HepG2 (cell line): ENCODE measurements around the gene NOSIP. TPM values are rescaled to one million over a fixed set of nuclear protein-coding genes. Genes with fewer than 3 reads are reported as not detected.

Source experiments
- ATAC-seq: fragments of 200-7000 bp; cut with Tn5 transposase; 3 replicates; pipeline ENCODE4 v1.9.1; 2020; ENCODE audit warnings: mild to moderate bottlenecking, moderate library complexity
- BruUV-seq: library from RNA; stranded (reverse); fragments of 400-500 nt; replicated peaks from 2 replicates; lab custom pipeline; 2021; lab: Mats Ljungman, UMichigan
- CTCF ChIA-PET: fragments of 300-600 bp; formaldehyde crosslinking; extraction: SDS; loops from one replicate; lab custom pipeline; 2021; ENCODE audit warnings: low total read pairs, inconsistent platforms, low intra/inter-chr PET ratio; lab: Yijun Ruan, JAX
- POLR2A ChIA-PET: fragments of 350-600 bp; sonication (Branson Sonifier 250); formaldehyde crosslinking; loops from one replicate; lab custom pipeline; 2020; ENCODE audit warnings: antibody characterized with exemption, inconsistent platforms; lab: Yijun Ruan, JAX
- DNase-seq: peaks from one replicate; pipeline ENCODE4 v3.0.0-alpha.2; 2015; ENCODE audit warnings: low spot score
- FAIRE-seq: peaks from 3 replicates; lab custom pipeline; 2011; peaks lifted over from hg19 to GRCh38; lab: Jason Lieb, UNC
- H2AFZ ChIP-seq: one replicate; pipeline ENCODE4 v1.6.1; 2011; ENCODE audit warnings: low read length, inconsistent platforms
- H3K27ac ChIP-seq: fragments of 300-600 bp; 3 replicates; pipeline ENCODE4 v1.8.0; 2011; ENCODE audit warnings: mixed run types, mild to moderate bottlenecking, mixed read lengths, low read length, inconsistent platforms; ENCODE audit not compliant: insufficient read depth; ENCODE audit errors: extremely low read length
- H3K27me3 ChIP-seq, 2 experiments: fragments of 200-600 bp in 1 of 2; 2 replicates in 1 of 2; 3 replicates in 1 of 2; pipeline versions ENCODE4 v1.6.0 to v1.8.0; 2011; ENCODE audit warnings: low read length in 2 of 2, mild to moderate bottlenecking in 2 of 2, moderate library complexity in 2 of 2, inconsistent platforms in 1 of 2; ENCODE audit not compliant: insufficient read depth in 2 of 2, control insufficient read depth in 1 of 2
- H3K36me3 ChIP-seq, 2 experiments: fragments of 200-600 bp in 1 of 2; replicated peaks in 1 of 2; 2 replicates in 1 of 2; 3 replicates in 1 of 2; pipeline versions ENCODE4 v1.5.1 to v1.8.0; 2011; ENCODE audit warnings: low read length in 2 of 2, inconsistent platforms in 1 of 2; ENCODE audit not compliant: insufficient read depth in 2 of 2, control insufficient read depth in 1 of 2
- H3K4me1 ChIP-seq: 2 replicates; pipeline ENCODE4 v1.5.1; 2012; ENCODE audit warnings: low read length, inconsistent platforms; ENCODE audit not compliant: insufficient read depth
- H3K4me2 ChIP-seq: 2 replicates; pipeline ENCODE4 v1.6.0; 2011; ENCODE audit warnings: low read depth, low read length, inconsistent platforms
- H3K4me3 ChIP-seq, 3 experiments: fragments of 200-600 bp in 1 of 3; sonication (generic), shearing (Covaris generic) in 1 of 3; replicated peaks in 1 of 3; 2 replicates each; pipeline ENCODE4 v1.5.1; 2011 to 2016; ENCODE audit warnings: low read length in 3 of 3, inconsistent platforms in 2 of 3, low read depth in 2 of 3, mild to moderate bottlenecking in 2 of 3, control low read depth in 1 of 3, mixed read lengths in 1 of 3; ENCODE audit not compliant: insufficient read depth in 1 of 3
- H3K79me2 ChIP-seq: one replicate; pipeline ENCODE4 v1.6.1; 2011; ENCODE audit warnings: low read length, inconsistent platforms; ENCODE audit not compliant: insufficient read depth
- H3K9ac ChIP-seq: 2 replicates; pipeline ENCODE4 v1.6.0; 2011; ENCODE audit warnings: mild to moderate bottlenecking, low read depth, low read length, inconsistent platforms; ENCODE audit not compliant: insufficient read depth
- H3K9me3 ChIP-seq: 2 replicates; pipeline ENCODE4 v1.5.1; 2012; ENCODE audit warnings: mild to moderate bottlenecking, low read length
- H4K20me1 ChIP-seq: 2 replicates; pipeline ENCODE4 v1.6.0; 2011; ENCODE audit warnings: inconsistent platforms, mild to moderate bottlenecking, low read length, moderate library complexity; ENCODE audit not compliant: insufficient read depth
- HIVEP1 ChIP-seq: sonication (generic); formaldehyde crosslinking; IDR thresholded peaks from 2 replicates; pipeline ENCODE4 v1.4.0; 2020; ENCODE audit warnings: mild to moderate bottlenecking, missing genetic modification reagents
- KDM4B ChIP-seq: sonication (generic); formaldehyde crosslinking; IDR thresholded peaks from 2 replicates; pipeline ENCODE4 v1.4.0; 2020; ENCODE audit warnings: missing genetic modification reagents
- MAF1 ChIP-seq: sonication (generic); formaldehyde crosslinking; IDR thresholded peaks from 2 replicates; pipeline ENCODE4 v1.5.0; 2020; ENCODE audit warnings: missing genetic modification reagents, borderline replicate concordance
- ONECUT2 ChIP-seq: sonication (generic); formaldehyde crosslinking; IDR thresholded peaks from 2 replicates; pipeline ENCODE4 v1.4.0; 2020; ENCODE audit warnings: missing genetic modification reagents
- SALL2 ChIP-seq: sonication (generic); formaldehyde crosslinking; IDR thresholded peaks from 2 replicates; pipeline ENCODE4 v1.8.1; 2023; ENCODE audit warnings: mild to moderate bottlenecking, missing genetic modification reagents, inconsistent platforms
- ZKSCAN8 ChIP-seq: IDR thresholded peaks from 2 replicates; pipeline ENCODE4 v1.6.1; 2016; ENCODE audit warnings: borderline replicate concordance, missing genetic modification reagents, missing compliant biosample characterization
- ZNF136 ChIP-seq: sonication (generic); formaldehyde crosslinking; IDR thresholded peaks from 2 replicates; pipeline ENCODE4 v1.8.1; 2022; ENCODE audit warnings: low read depth, mild to moderate bottlenecking, moderate library complexity, missing genetic modification reagents
- ZNF235 ChIP-seq: sonication (generic); formaldehyde crosslinking; IDR thresholded peaks from 2 replicates; pipeline ENCODE4 v1.8.1; 2023; ENCODE audit warnings: mild to moderate bottlenecking, missing genetic modification reagents, borderline replicate concordance
- ZNF75D ChIP-seq: sonication (generic); formaldehyde crosslinking; IDR thresholded peaks from 2 replicates; pipeline ENCODE4 v1.8.1; 2023; ENCODE audit warnings: missing genetic modification reagents, mild to moderate bottlenecking, borderline replicate concordance
- WGBS: methylation state at CpG from one replicate; pipeline ENCODE4 v1.1.6; 2017; ENCODE audit warnings: low lambda C conversion rate; 5-methylcytosine and 5-hydroxymethylcytosine counted together
- in situ Hi-C: cut with HindIII; loops from 2 replicates; pipeline ENCODE4 v1.10.0; 2017; ENCODE audit warnings: low pct_unique_long_range_greater_than_20kb; ENCODE audit not compliant: extremely low pct_ligation_motif_present
- intact Hi-C: fragments of 100-400 bp; cut with micrococcal nuclease; formaldehyde crosslinking; loops from one replicate; pipeline ENCODE4 v1.10.0; 2022; ENCODE audit not compliant: unreplicated experiment
- polyA plus RNA-seq, 8 experiments: library from polyadenylated mRNA; depleted of rRNA in 3 of 8; stranded (reverse) in 7 of 8; unstranded in 1 of 8; fragments of >200 nt; fragmentation: Illumina TruSeq in 4 of 8; extraction: Trizol in 4 of 8; gene quantifications; 2 replicates each; pipeline versions ENCODE4 v1.2.1 to v1.2.3, GENCODE V29; 2011 to 2016; ENCODE audit warnings: low read depth in 4 of 8, missing spikeins in 1 of 8, mixed read lengths in 1 of 8; ENCODE audit not compliant: insufficient read depth in 1 of 8
- total RNA-seq, 5 experiments: library from RNA; depleted of rRNA; stranded (reverse); fragments of >200 nt; fragmentation: Illumina TruSeq; extraction: Trizol; gene quantifications; 2 replicates each; pipeline ENCODE4 v1.2.3, GENCODE V29; 2016; ENCODE audit warnings: low read depth in 1 of 5
- TF ChIP-seq, protein P1 (sequence below): sonication (generic); formaldehyde crosslinking; IDR thresholded peaks from 2 replicates; pipeline ENCODE4 v1.5.1; 2020; ENCODE audit warnings: mild to moderate bottlenecking, moderate library complexity, missing genetic modification reagents
- TF ChIP-seq, protein P2 (sequence below): sonication (generic); formaldehyde crosslinking; IDR thresholded peaks from 2 replicates; pipeline ENCODE4 v1.4.0; 2020; ENCODE audit warnings: missing genetic modification reagents, borderline replicate concordance
- TF ChIP-seq, protein P3 (sequence below): sonication (generic); formaldehyde crosslinking; IDR thresholded peaks from 2 replicates; pipeline ENCODE4 v1.4.0; 2020; ENCODE audit warnings: missing genetic modification reagents, borderline replicate concordance

NOSIP gene
- total and polyA plus RNA-seq, 2 of the 13 experiments (the other 11 are each of a cell fraction or from before 2014, with no cell fraction given): 54.3 to 78.0 TPM

DNA sequence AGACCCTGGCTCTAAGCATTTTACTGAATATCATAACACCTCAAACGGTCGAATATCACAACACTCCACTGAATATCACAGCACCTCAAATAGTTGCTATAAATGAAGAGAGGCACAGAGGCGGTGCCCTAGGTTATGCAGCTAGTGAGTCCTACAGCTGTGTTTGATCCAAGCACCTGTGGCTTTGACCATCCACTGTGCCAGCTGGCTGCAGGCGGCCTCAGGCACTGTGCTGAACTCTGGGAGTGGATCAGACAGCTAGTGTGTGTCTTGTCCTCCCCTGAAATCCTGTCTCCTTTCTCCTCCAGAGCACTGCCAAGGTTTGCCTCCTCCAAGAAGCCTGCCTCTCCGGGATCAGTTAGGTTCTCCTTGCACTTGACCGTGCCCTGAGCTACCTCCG is 7.3 kb downstream of the NOSIP start:
- TF ChIP-seq ZNF75D (CRISPR knock-in tag) (no peak), MAF1 (CRISPR knock-in tag) (no peak), ZKSCAN8 (no peak), ZNF235 (no peak), SALL2 (CRISPR knock-in tag) (no peak), HIVEP1 (CRISPR knock-in tag) (no peak), KDM4B (CRISPR knock-in tag) (no peak), ZNF136 (CRISPR knock-in tag) (no peak), ONECUT2 (no peak)
- TF ChIP-seq, protein P1, sequence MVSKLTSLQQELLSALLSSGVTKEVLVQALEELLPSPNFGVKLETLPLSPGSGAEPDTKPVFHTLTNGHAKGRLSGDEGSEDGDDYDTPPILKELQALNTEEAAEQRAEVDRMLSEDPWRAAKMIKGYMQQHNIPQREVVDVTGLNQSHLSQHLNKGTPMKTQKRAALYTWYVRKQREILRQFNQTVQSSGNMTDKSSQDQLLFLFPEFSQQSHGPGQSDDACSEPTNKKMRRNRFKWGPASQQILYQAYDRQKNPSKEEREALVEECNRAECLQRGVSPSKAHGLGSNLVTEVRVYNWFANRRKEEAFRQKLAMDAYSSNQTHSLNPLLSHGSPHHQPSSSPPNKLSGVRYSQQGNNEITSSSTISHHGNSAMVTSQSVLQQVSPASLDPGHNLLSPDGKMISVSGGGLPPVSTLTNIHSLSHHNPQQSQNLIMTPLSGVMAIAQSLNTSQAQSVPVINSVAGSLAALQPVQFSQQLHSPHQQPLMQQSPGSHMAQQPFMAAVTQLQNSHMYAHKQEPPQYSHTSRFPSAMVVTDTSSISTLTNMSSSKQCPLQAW (CRISPR knock-in tag): no peak
- TF ChIP-seq, protein P2, sequence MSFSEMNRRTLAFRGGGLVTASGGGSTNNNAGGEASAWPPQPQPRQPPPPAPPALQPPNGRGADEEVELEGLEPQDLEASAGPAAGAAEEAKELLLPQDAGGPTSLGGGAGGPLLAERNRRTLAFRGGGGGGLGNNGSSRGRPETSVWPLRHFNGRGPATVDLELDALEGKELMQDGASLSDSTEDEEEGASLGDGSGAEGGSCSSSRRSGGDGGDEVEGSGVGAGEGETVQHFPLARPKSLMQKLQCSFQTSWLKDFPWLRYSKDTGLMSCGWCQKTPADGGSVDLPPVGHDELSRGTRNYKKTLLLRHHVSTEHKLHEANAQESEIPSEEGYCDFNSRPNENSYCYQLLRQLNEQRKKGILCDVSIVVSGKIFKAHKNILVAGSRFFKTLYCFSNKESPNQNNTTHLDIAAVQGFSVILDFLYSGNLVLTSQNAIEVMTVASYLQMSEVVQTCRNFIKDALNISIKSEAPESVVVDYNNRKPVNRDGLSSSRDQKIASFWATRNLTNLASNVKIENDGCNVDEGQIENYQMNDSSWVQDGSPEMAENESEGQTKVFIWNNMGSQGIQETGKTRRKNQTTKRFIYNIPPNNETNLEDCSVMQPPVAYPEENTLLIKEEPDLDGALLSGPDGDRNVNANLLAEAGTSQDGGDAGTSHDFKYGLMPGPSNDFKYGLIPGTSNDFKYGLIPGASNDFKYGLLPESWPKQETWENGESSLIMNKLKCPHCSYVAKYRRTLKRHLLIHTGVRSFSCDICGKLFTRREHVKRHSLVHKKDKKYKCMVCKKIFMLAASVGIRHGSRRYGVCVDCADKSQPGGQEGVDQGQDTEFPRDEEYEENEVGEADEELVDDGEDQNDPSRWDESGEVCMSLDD (CRISPR knock-in tag): no peak
- TF ChIP-seq, protein P3, sequence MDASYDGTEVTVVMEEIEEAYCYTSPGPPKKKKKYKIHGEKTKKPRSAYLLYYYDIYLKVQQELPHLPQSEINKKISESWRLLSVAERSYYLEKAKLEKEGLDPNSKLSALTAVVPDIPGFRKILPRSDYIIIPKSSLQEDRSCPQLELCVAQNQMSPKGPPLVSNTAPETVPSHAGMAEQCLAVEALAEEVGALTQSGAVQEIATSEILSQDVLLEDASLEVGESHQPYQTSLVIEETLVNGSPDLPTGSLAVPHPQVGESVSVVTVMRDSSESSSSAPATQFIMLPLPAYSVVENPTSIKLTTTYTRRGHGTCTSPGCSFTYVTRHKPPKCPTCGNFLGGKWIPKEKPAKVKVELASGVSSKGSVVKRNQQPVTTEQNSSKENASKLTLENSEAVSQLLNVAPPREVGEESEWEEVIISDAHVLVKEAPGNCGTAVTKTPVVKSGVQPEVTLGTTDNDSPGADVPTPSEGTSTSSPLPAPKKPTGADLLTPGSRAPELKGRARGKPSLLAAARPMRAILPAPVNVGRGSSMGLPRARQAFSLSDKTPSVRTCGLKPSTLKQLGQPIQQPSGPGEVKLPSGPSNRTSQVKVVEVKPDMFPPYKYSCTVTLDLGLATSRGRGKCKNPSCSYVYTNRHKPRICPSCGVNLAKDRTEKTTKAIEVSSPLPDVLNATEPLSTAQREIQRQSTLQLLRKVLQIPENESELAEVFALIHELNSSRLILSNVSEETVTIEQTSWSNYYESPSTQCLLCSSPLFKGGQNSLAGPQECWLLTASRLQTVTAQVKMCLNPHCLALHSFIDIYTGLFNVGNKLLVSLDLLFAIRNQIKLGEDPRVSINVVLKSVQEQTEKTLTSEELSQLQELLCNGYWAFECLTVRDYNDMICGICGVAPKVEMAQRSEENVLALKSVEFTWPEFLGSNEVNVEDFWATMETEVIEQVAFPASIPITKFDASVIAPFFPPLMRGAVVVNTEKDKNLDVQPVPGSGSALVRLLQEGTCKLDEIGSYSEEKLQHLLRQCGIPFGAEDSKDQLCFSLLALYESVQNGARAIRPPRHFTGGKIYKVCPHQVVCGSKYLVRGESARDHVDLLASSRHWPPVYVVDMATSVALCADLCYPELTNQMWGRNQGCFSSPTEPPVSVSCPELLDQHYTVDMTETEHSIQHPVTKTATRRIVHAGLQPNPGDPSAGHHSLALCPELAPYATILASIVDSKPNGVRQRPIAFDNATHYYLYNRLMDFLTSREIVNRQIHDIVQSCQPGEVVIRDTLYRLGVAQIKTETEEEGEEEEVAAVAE: no peak
- H3K4me1 ChIP-seq: peaks cover 21% of the 10 kb centered on the region
- H4K20me1 ChIP-seq: 0 out of 2 replicates have a peak, but pooled peaks cover 4% of the 10 kb centered on the region
- no peak overlapping the region for H3K27ac ChIP-seq
- no peaks in the 10 kb centered on the region for H3K27me3 ChIP-seq
- no peak overlapping the region for H3K9ac ChIP-seq
- peaks cover 3 to 19% of the 10 kb centered on the region in 2 experiments; a peak in 2 of 5 replicates for H3K36me3 ChIP-seq
- intact Hi-C loops: no loop called here
- ATAC-seq (no peak), FAIRE-seq (no peak), DNase-seq (no peak)
- CTCF ChIA-PET: interaction anchor here (3.8 kb wide), 1 partner anchor 67 kb away, joined by 47 read pairs; no protein-coding TSS in a partner anchor
- in situ Hi-C loops: loop anchor here (5.0 kb wide), 1 partner anchor 76 kb away; the partner anchor contains the start of gene RPS11
- H3K4me2 ChIP-seq: no peak overlapping the region
- no peaks in the 10 kb centered on the region for H3K9me3 ChIP-seq
- H2AFZ ChIP-seq: no peak overlapping the region
- BruUV-seq: no TSS peak
- H3K4me3 ChIP-seq: no peak overlapping the region
- 100% methylated on average over 6 of the region's 7 CpGs for WGBS
- peaks cover 37% of the 10 kb centered on the region for H3K79me2 ChIP-seq
- POLR2A ChIA-PET: interaction anchor here (0.7 kb wide), 1 partner anchor 104 kb away, joined by 5 read pairs; no protein-coding TSS in a partner anchor
